ENCODE data around the gene TCP11L2.

GRCh38 chr12:106308121-106308520 is 5.6 kb downstream of the TCP11L2 start:
- TF ChIP-seq EZH2 (IDR thresholded peaks at IDR 0.05) (no peak), POLR2AphosphoS5 (IDR thresholded peaks at IDR 0.05; ENCODE audit: borderline replicate concordance, low read depth, low read length) (no peak)
